GM13977 (cell line): Measurements from ENCODE around the gene MSLN.
A peak's percentile ranks its signal among the peaks of the same experiment; 100 is the strongest.

Source experiments
- DNase-seq: peaks from one replicate; pipeline ENCODE4 v3.0.0; 2012; ENCODE audit warnings: low spot score
- in situ Hi-C: fragments of 300-500 bp; cut with MboI; formaldehyde crosslinking; loops from one replicate; pipeline ENCODE4 v1.12.0; 2022; ENCODE audit warnings: low sequenced_read_pairs, low pct_unique_long_range_greater_than_20kb, mixed read lengths, inconsistent platforms; ENCODE audit not compliant: unreplicated experiment
- TF ChIP-seq, protein P1 (sequence below): IDR thresholded peaks from 2 replicates; pipeline ENCODE4 v1.5.1; 2012; ENCODE audit warnings: mild to moderate bottlenecking, control low read depth; ENCODE audit not compliant: insufficient read depth; ENCODE audit errors: extremely low read depth, missing control alignments

Gene MSLN

DNA sequence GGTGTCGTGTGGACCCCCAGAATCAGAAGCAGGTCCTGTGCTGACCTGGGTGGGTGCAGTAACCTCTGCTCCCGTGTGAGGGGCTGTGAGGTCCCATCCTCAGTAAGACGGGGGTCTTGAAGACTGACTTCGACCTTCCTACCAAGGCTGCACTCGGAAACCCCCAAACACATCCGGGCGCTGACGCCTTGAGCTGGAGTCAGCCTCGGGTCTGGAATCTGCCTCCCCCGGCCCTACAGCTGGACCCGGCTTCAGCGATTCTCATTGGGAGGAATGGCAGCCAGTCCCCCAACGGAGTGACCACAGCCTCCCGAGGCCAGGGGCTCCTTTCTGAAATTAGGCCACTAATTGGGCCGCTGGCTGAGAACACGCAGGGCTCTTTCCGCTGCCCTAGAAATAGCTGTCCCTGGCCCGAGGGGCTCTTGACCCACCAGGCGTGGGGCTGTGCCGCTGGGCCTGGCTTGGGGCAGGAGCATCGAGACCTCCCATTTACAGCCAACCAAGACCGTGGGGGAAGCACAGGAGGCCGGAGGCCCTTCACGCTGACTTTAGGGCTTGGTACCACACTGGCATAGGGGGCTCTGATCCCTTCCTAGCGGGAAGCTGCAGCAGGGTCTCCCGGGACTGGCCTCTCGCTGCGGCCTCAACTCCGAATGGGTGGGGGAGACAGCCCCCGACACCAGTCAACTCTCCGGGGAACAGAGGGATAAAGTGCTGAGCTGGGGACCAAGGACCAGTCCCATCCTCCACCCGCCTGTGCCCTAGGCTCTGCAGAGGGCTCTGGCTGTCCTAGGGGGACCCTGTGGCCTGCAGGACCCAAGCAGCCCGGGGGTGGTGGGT, 42.6 kb downstream of the MSLN start:
- TF ChIP-seq, protein P1, sequence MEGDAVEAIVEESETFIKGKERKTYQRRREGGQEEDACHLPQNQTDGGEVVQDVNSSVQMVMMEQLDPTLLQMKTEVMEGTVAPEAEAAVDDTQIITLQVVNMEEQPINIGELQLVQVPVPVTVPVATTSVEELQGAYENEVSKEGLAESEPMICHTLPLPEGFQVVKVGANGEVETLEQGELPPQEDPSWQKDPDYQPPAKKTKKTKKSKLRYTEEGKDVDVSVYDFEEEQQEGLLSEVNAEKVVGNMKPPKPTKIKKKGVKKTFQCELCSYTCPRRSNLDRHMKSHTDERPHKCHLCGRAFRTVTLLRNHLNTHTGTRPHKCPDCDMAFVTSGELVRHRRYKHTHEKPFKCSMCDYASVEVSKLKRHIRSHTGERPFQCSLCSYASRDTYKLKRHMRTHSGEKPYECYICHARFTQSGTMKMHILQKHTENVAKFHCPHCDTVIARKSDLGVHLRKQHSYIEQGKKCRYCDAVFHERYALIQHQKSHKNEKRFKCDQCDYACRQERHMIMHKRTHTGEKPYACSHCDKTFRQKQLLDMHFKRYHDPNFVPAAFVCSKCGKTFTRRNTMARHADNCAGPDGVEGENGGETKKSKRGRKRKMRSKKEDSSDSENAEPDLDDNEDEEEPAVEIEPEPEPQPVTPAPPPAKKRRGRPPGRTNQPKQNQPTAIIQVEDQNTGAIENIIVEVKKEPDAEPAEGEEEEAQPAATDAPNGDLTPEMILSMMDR, result no peak
- DNase-seq, result no peak
- in situ Hi-C loops, result no loop called here

DNA sequence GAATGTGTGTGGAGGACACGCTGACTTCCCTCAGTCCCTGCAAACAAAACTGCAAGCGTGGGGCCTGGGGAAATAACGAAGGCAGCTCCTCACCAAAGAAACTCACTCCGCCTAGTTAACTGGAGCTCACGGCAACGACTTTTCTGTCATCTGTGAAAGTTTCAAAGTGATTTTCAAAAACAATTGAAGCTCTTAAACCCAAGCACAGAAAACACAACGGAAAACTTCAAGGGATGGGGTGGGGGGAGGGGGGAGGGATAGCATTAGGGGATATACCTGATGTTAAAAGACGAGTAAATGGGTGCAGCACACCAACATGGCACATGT, 43.2 kb downstream of the MSLN start:
- DNase-seq, result no peak
- in situ Hi-C loops, result no loop called here

DNA sequence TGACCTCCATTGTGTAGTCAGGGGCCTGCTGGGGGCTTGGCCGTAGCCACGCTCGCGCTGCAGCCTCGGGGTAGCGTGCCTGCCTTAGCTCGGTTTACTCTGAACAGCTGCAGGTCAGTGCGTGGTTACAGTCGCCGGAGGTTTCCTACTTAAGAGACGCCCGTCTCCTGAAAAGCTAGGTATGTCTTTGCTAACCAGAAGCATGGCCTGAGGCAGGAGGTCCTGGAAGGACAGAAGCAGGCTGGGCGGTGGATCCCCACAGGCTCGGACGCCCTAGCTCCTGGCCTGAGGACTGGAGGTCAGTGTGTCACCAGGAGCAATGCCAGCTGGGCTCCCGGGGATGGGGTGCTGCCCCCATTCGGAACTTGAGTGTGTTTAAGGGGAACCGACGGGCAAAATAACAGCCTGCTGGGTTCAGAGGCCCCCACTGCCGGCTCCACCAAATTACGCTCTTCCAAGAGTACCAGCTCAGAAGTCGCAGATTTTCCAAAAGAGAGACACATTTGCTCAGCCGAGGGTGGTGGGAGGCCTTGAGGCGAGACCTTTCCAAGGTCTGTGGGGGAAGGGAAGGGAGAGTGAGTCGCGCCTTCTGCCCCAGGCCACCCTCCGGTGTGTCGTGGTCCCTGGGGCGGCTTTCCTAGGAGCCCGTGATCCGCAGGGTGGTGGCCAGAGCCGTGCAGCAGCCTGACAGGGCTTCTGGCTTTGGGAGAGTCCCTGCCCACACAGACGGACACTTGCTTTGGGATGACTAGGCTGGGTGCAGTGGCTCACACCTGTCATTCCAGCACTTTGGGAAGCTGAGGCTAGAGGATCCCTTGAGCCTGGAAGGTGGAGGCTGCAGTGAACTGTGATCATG, 43.9 kb downstream of the MSLN start:
- TF ChIP-seq, protein P1, result no peak
- DNase-seq, result no peak
- in situ Hi-C loops, result no loop called here

More for the DNA sequence above, 43.2 kb downstream of the MSLN start:
- TF ChIP-seq, protein P1, result no peak

DNA sequence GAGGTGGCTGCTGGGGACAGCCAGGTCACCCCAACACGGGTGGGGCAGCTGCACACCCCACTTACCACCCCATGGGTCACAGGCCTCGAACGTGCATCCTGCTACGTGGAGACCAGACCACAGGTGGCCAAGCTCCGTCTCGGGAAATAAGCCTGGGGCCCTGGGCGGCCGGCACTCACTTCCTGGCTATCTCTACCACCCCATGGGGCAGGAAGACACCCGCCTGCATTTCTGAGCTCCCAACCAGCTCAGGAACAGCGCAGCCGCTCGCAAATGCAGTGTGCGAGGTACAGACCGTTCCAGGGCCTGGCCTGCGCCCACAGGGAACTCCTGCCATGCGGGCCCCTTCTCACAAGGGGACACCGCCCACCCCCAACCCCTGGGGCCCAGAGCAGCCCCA, 44.9 kb downstream of the MSLN start:
- TF ChIP-seq, protein P1, result no peak
- in situ Hi-C loops, result no loop called here
- no peak for DNase-seq

DNA sequence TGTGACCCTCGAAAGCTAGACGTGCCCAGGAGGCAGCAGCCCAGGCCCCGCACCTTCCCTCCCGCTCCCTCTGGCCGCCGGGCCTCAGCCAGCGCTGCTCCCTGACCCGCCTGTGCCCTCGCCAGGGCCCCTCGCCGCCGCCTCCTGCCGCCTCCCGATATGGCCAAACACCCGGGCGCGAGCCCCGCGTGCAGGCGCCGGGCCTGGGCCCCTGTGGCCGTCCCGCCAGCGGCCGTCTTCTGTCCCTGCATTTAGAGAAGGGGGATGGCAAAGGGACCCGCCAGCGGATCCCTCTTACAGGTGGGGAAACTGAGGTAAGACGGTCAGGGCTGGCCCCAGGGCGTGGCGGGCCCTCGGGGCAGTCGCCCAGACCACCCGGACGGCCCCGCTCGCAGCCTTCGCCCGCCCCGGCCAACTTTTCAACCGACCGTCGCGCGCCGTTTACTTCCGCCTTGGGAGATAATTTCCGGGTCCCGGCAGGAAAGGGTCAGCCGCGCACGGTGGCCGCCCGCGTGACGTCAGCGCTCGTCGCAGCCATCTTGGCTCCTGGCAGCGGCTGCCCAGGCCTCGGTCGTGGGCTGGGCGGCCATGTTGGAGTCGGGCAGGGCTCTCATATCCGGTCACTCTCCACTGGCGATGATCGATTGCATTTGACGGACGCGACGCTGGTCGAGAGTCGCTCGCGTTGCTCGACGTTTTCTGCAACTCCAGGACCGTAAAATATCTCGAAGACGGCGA, 47.0 kb downstream of the MSLN start:
- TF ChIP-seq, protein P1, result no peak
- in situ Hi-C loops, result no loop called here
- DNase-seq, result peak; percentile 99

DNA sequence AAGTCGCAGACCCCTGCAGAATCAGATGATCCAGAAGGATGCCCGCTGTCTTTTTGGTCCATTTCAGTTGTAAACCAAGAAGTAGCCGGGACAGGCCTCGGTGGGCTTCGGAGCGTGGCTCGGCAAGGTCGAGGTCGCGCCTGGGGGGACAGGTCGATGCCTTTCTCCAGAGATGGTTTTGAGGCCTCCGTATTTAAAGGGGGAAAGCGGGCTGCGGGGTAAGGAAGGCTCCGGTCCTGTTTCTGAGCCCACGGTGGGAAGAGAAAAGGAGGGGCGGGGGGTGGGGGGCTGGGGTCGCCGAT, 47.5 kb downstream of the MSLN start:
- TF ChIP-seq, protein P1, result no peak
- in situ Hi-C loops, result no loop called here
- no peak for DNase-seq
